Esophagus muscularis mucosa (tissue), 4 donors: Measurements from ENCODE around the gene NUFIP1. TPM values are rescaled to one million over a fixed set of nuclear protein-coding genes. Genes with fewer than 3 reads are reported as not detected.

Experiments used
- DNase-seq: peaks from one replicate; pipeline ENCODE4 v3.0.0-alpha.2; 2017; ENCODE audit errors: extremely low spot score
- H3K27ac ChIP-seq, 4 donors: fragments of 200-600 bp; sonication (generic); replicated peaks in 1 of 4; 1 replicate in 3 of 4; 2 replicates in 1 of 4; pipeline ENCODE4 v1.5.1; 2016 to 2019; ENCODE audit warnings: mild to moderate bottlenecking in 1 of 4
- H3K27me3 ChIP-seq, 4 donors: fragments of 200-600 bp; sonication (generic); one replicate each; pipeline versions ENCODE4 v1.5.1 to v1.6.0; 2016 to 2019
- H3K36me3 ChIP-seq, 4 donors: fragments of 200-600 bp; sonication (generic); one replicate each; pipeline ENCODE4 v1.5.1; 2016 to 2019
- H3K4me1 ChIP-seq, 4 donors: fragments of 200-600 bp; sonication (generic); one replicate each; pipeline ENCODE4 v1.5.1; 2016 to 2019
- H3K4me3 ChIP-seq, 4 donors: fragments of 200-600 bp; sonication (generic); 1 replicate in 2 of 4; 2 replicates in 2 of 4; pipeline ENCODE4 v1.5.1; 2016 to 2019; ENCODE audit warnings: mild to moderate bottlenecking in 4 of 4, moderate library complexity in 1 of 4
- H3K9me3 ChIP-seq, 4 donors: fragments of 200-600 bp; sonication (generic); 1 replicate in 3 of 4; 2 replicates in 1 of 4; pipeline ENCODE4 v1.5.1; 2016 to 2019
- CTCF ChIP-seq, 3 experiments: fragments of 200-600 bp in 2 of 3; fragments of 450-650 bp in 1 of 3; sonication (generic) in 2 of 3; IDR thresholded peaks; one replicate each; pipeline ENCODE4 v1.5.1; 2017 to 2019; ENCODE audit warnings: antibody characterized with exemption in 3 of 3, mild to moderate bottlenecking in 2 of 3, moderate library complexity in 1 of 3
- EP300 ChIP-seq: sonication (generic); formaldehyde crosslinking; IDR thresholded peaks from one replicate; pipeline ENCODE4 v1.6.1; 2017; ENCODE audit warnings: antibody characterized with exemption
- POLR2A ChIP-seq: fragments of 450-650 bp; IDR thresholded peaks from one replicate; pipeline ENCODE4 v1.6.1; 2017; ENCODE audit warnings: antibody characterized with exemption, moderate library complexity, mild to moderate bottlenecking, low read depth
- POLR2AphosphoS5 ChIP-seq, 2 donors: sonication (generic); formaldehyde crosslinking; IDR thresholded peaks; one replicate each; pipeline ENCODE4 v1.6.1; 2017; ENCODE audit warnings: antibody characterized with exemption in 2 of 2
- WGBS: methylation state at CpG from one replicate; pipeline ENCODE4 v1.1.5; 2018; 5-methylcytosine and 5-hydroxymethylcytosine counted together
- intact Hi-C: fragments of 100-400 bp; cut with DNase I; formaldehyde crosslinking; loops from one replicate; pipeline ENCODE4 v1.15.1; 2023
- total RNA-seq, 4 donors: library from RNA; depleted of rRNA; stranded (reverse); fragments of >200 nt; gene quantifications; one replicate each; pipeline versions ENCODE4 v1.1.0 to v1.2.1, GENCODE V29; 2016

Gene NUFIP1
- total RNA-seq, 4 donors from 2014 or later, result 3.3 to 4.2 (median 3.9) TPM

- peaks cover 25 to 92% (median 64%) of the 10 kb centered on the region in 4 donors for H3K36me3 ChIP-seq
- H3K4me1 ChIP-seq, result no peaks in the 10 kb centered on the region
- H3K27me3 ChIP-seq, result no peaks in the 10 kb centered on the region
- H3K27ac ChIP-seq, result no peak overlapping the region
- TF ChIP-seq POLR2AphosphoS5 (IDR thresholded peaks at IDR 0.05) (no peak), CTCF (IDR thresholded peaks at IDR 0.05) (no peak), EP300 (no peak), POLR2A (no peak)
- DNase-seq, result no peak
- no peaks in the 10 kb centered on the region for H3K9me3 ChIP-seq
- intact Hi-C loops, result no loop called here
- no peak overlapping the region for H3K4me3 ChIP-seq
Measured at GRCh38 chr13:45007225-45007624, 18.0 kb upstream of the NUFIP1 start.

GRCh38 chr13:45004096-45004495, 14.8 kb upstream of the NUFIP1 start:
- Histone ChIP-seq H3K27ac (no peak overlapping the region), H3K9me3 (no peaks in the 10 kb centered on the region), H3K4me1 (no peaks in the 10 kb centered on the region), H3K27me3 (no peaks in the 10 kb centered on the region), H3K36me3 (peaks cover 12 to 90% (median 56%) of the 10 kb centered on the region in 4 donors), H3K4me3 (no peak overlapping the region)
- no peak for DNase-seq
- no peak for TF ChIP-seq POLR2AphosphoS5 (IDR thresholded peaks at IDR 0.05)
- no peak for TF ChIP-seq EP300
- no peak for TF ChIP-seq CTCF (IDR thresholded peaks at IDR 0.05)
- TF ChIP-seq POLR2A, result no peak
- intact Hi-C loops, result no loop called here
- 91% methylated on average over 2 of the region's 2 CpGs for WGBS

GRCh38 chr13:45003417-45003816, 14.1 kb upstream of the NUFIP1 start:
- Histone ChIP-seq H3K36me3 (peaks cover 9 to 83% (median 52%) of the 10 kb centered on the region in 4 donors), H3K27me3 (no peaks in the 10 kb centered on the region), H3K4me3 (no peak overlapping the region), H3K9me3 (no peaks in the 10 kb centered on the region), H3K4me1 (no peaks in the 10 kb centered on the region), H3K27ac (no peak overlapping the region)
- no peak for DNase-seq
- intact Hi-C loops, result no loop called here
- TF ChIP-seq EP300, result no peak
- no peak for TF ChIP-seq CTCF (IDR thresholded peaks at IDR 0.05)
- no peak for TF ChIP-seq POLR2AphosphoS5 (IDR thresholded peaks at IDR 0.05)
- no peak for TF ChIP-seq POLR2A

GRCh38 chr13:44989941-44990340, 670 bp upstream of the NUFIP1 start:
- Histone ChIP-seq H3K27ac (peak overlapping the region; percentile 86 to 94 (median 90)), H3K27me3 (no peaks in the 10 kb centered on the region), H3K9me3 (no peaks in the 10 kb centered on the region), H3K36me3 (peaks cover 0 to 17% (median 12%) of the 10 kb centered on the region in 4 donors), H3K4me3 (peak overlapping the region; percentile 87 to 98 (median 97)), H3K4me1 (peaks cover 24 to 63% (median 53%) of the 10 kb centered on the region in 4 donors)
- no peak for DNase-seq
- no peak for TF ChIP-seq POLR2AphosphoS5 (IDR thresholded peaks at IDR 0.05)
- WGBS, result 6% methylated on average over 10 of the region's 10 CpGs
- intact Hi-C loops, result no loop called here

- intact Hi-C loops, result no loop called here
Measured at GRCh38 chr13:44978328-44978727, 10.9 kb downstream of the NUFIP1 start.

More at GRCh38 chr13:44978328-44978727, 10.9 kb downstream of the NUFIP1 start:
- no peak overlapping the region for H3K27ac ChIP-seq
- H3K27me3 ChIP-seq, result no peaks in the 10 kb centered on the region
- no peak for TF ChIP-seq POLR2AphosphoS5 (IDR thresholded peaks at IDR 0.05)
- TF ChIP-seq POLR2A, result no peak
- TF ChIP-seq CTCF (IDR thresholded peaks at IDR 0.05), result no peak
- TF ChIP-seq EP300, result no peak
- 100% methylated on average over 1 of the region's 1 CpG for WGBS
- no peaks in the 10 kb centered on the region for H3K9me3 ChIP-seq
- no peak overlapping the region for H3K4me3 ChIP-seq
- H3K36me3 ChIP-seq, result peaks cover 13 to 51% (median 42%) of the 10 kb centered on the region in 4 donors
- peaks cover 0 to 3% (median 1%) of the 10 kb centered on the region in 4 donors for H3K4me1 ChIP-seq
- no peak for DNase-seq
